ENCODE measurements around the gene FAM124B. TPM values are rescaled to one million over a fixed set of nuclear protein-coding genes. Genes with fewer than 3 reads are reported as not detected.

FAM124B gene
- total RNA-seq, 1 donor from 2014 or later, result not detected

GRCh38 chr2:224405412-224405811, 3.5 kb upstream of the FAM124B start:
- no peak for DNase-seq (ENCODE audit: low spot score)
- Histone ChIP-seq H3F3A (ENCODE audit: low read depth) (no peaks in the 10 kb centered on the region), H3K4me3 (no peak overlapping the region), H3K4me1 (no peaks in the 10 kb centered on the region), H2AFZ (replicated peaks) (no peak overlapping the region), H3K9ac (no peak overlapping the region), H4K20me1 (ENCODE audit: low read depth) (no peaks in the 10 kb centered on the region), H3K4me2 (no peak overlapping the region), H3K36me3 (no peaks in the 10 kb centered on the region), H3K79me2 (ENCODE audit: low read depth) (no peaks in the 10 kb centered on the region), H3K27me3 (no peaks in the 10 kb centered on the region), H3K9me3 (ENCODE audit: low read depth) (no peaks in the 10 kb centered on the region), H3K27ac (no peak overlapping the region)
- H3K36me3 Mint-ChIP-seq, result no peaks in the 10 kb centered on the region
- peaks cover 2% of the 10 kb centered on the region for H3K27me3 Mint-ChIP-seq (ENCODE audit: insufficient read depth, low read depth)
- TF ChIP-seq CTCF (IDR thresholded peaks at IDR 0.05) (no peak), EZH2phosphoT487 (IDR thresholded peaks at IDR 0.05) (no peak), EZH2 (IDR thresholded peaks at IDR 0.05) (no peak)
- H3K4me1 Mint-ChIP-seq, result no peaks in the 10 kb centered on the region
- no peak overlapping the region for H3K4me3 Mint-ChIP-seq
- peaks cover 7% of the 10 kb centered on the region for H3K9me3 Mint-ChIP-seq
- H3K27ac Mint-ChIP-seq, result no peak overlapping the region

- no peaks in the 10 kb centered on the region for H3K27me3 ChIP-seq
- H3K27ac ChIP-seq, result no peak overlapping the region
- H3F3A ChIP-seq (ENCODE audit: low read depth), result no peaks in the 10 kb centered on the region
- Mint-ChIP-seq H3K9me3 (peaks cover 7% of the 10 kb centered on the region), H3K27me3 (ENCODE audit: insufficient read depth, low read depth) (peaks cover 2% of the 10 kb centered on the region), H3K36me3 (no peaks in the 10 kb centered on the region), H3K4me3 (no peak overlapping the region), H3K4me1 (no peaks in the 10 kb centered on the region), H3K27ac (no peak overlapping the region)
- H3K4me3 ChIP-seq, result no peak overlapping the region
- H3K9ac ChIP-seq, result no peak overlapping the region
- no peaks in the 10 kb centered on the region for H3K79me2 ChIP-seq (ENCODE audit: low read depth)
- DNase-seq (ENCODE audit: low spot score), result no peak
- TF ChIP-seq EZH2phosphoT487 (IDR thresholded peaks at IDR 0.05) (no peak), EZH2 (IDR thresholded peaks at IDR 0.05) (no peak), CTCF (IDR thresholded peaks at IDR 0.05) (no peak)
- H3K9me3 ChIP-seq (ENCODE audit: low read depth), result no peaks in the 10 kb centered on the region
- H2AFZ ChIP-seq (replicated peaks), result no peak overlapping the region
- H3K4me1 ChIP-seq, result no peaks in the 10 kb centered on the region
- no peak overlapping the region for H3K4me2 ChIP-seq
- no peaks in the 10 kb centered on the region for H3K36me3 ChIP-seq
- H4K20me1 ChIP-seq (ENCODE audit: low read depth), result no peaks in the 10 kb centered on the region
Measured at GRCh38 chr2:224404796-224405195, 2.9 kb upstream of the FAM124B start.

GRCh38 chr2:224403657-224404056, 1.8 kb upstream of the FAM124B start:
- H3K9me3 Mint-ChIP-seq, result peaks cover 7% of the 10 kb centered on the region
- TF ChIP-seq EZH2phosphoT487 (IDR thresholded peaks at IDR 0.05), result no peak
- no peak for TF ChIP-seq EZH2 (IDR thresholded peaks at IDR 0.05)
- no peak for TF ChIP-seq CTCF (IDR thresholded peaks at IDR 0.05)
- H2AFZ ChIP-seq (replicated peaks), result no peak overlapping the region
- no peaks in the 10 kb centered on the region for H3K9me3 ChIP-seq (ENCODE audit: low read depth)
- H3K4me3 Mint-ChIP-seq, result no peak overlapping the region
- H3K4me1 Mint-ChIP-seq, result no peaks in the 10 kb centered on the region
- no peaks in the 10 kb centered on the region for H3F3A ChIP-seq (ENCODE audit: low read depth)
- H3K4me1 ChIP-seq, result no peaks in the 10 kb centered on the region
- no peaks in the 10 kb centered on the region for H3K27me3 ChIP-seq
- H3K79me2 ChIP-seq (ENCODE audit: low read depth), result no peaks in the 10 kb centered on the region
- no peak overlapping the region for H3K9ac ChIP-seq
- H3K27ac Mint-ChIP-seq, result no peak overlapping the region
- H3K36me3 ChIP-seq, result no peaks in the 10 kb centered on the region
- no peak overlapping the region for H3K4me3 ChIP-seq
- no peaks in the 10 kb centered on the region for H3K36me3 Mint-ChIP-seq
- H3K27ac ChIP-seq, result no peak overlapping the region
- no peak for DNase-seq (ENCODE audit: low spot score)
- H4K20me1 ChIP-seq (ENCODE audit: low read depth), result no peaks in the 10 kb centered on the region
- H3K4me2 ChIP-seq, result no peak overlapping the region
- H3K27me3 Mint-ChIP-seq (ENCODE audit: insufficient read depth, low read depth), result peaks cover 2% of the 10 kb centered on the region
